ENCODE data around the gene FOXJ3.
"Not testable (repeated sequence)": the region's sequence is repeated elsewhere in the genome, so short reads cannot be mapped to it uniquely, and the experiment has no call there.

FOXJ3 gene

GRCh38 chr1:42210421-42211133, 124.5 kb downstream of the FOXJ3 start:
- Histone ChIP-seq H3K4me3 (ENCODE audit: low read depth, low read length) (no peak overlapping the region), H3K36me3 (peaks cover 14% of the 10 kb centered on the region), H3K27ac (no peak overlapping the region), H3K9me3 (ENCODE audit: severe bottlenecking) (no peaks in the 10 kb centered on the region), H3K27me3 (ENCODE audit: insufficient read depth, low read depth, severe bottlenecking) (no peaks in the 10 kb centered on the region)
- no peak for TF ChIP-seq CTCF (IDR thresholded peaks at IDR 0.05; ENCODE audit: low read depth, low read length)
- DNase-seq, result no peak

DNA sequence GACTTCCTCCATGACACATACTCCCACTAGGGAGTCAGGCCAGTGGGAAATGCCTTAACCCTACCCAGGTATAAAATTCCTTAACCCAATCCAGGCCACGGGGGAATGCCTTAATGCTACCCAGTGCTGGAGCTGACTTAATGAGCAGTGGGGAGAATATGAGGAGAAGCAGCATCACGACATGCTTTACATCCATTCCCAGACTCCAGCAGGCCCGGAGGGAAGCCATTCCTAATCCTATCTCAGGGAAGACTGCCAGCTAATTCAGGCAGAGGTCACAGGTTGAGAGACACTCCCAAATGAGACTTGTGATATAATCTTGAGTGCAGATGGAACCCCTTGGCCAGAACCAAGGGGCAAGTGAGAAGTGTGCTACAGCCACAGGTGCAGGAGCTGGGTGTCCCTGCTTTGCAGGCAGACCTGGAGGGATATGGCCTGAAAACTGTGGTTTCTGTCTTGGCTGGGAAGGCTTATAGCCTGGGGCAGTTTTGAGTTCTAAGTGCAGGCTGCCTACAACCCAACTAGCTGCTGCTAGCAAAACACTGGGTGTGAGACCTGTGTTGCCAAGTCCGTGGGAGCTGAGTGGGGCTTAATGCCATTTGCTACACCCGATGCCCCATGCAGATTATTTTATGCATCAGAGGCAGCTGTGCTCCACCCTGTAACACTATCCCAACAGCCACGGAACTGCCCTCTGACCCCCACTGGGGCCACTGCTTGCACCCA, 125.3 kb downstream of the FOXJ3 start:
- Histone ChIP-seq H3K27me3 (ENCODE audit: insufficient read depth, low read depth, severe bottlenecking) (no peaks in the 10 kb centered on the region), H3K36me3 (peaks cover 14% of the 10 kb centered on the region), H3K27ac (no peak overlapping the region), H3K9me3 (ENCODE audit: severe bottlenecking) (no peaks in the 10 kb centered on the region), H3K4me3 (ENCODE audit: low read depth, low read length) (no peak overlapping the region)
- TF ChIP-seq CTCF (IDR thresholded peaks at IDR 0.05; ENCODE audit: low read depth, low read length), result no peak
- no peak for DNase-seq

GRCh38 chr1:42206930-42207329, 128.1 kb downstream of the FOXJ3 start:
- not testable (repeated sequence) for H3K4me3 ChIP-seq (ENCODE audit: low read depth, low read length); H3K27me3 ChIP-seq (ENCODE audit: insufficient read depth, low read depth, severe bottlenecking); H3K27ac ChIP-seq; DNase-seq; H3K9me3 ChIP-seq (ENCODE audit: severe bottlenecking)
- H3K36me3 ChIP-seq, result peaks cover 20% of the 10 kb centered on the region

GRCh38 chr1:42206164-42206563, 128.9 kb downstream of the FOXJ3 start:
- Histone ChIP-seq H3K36me3 (peaks cover 20% of the 10 kb centered on the region), H3K4me3 (ENCODE audit: low read depth, low read length) (no peak overlapping the region), H3K27me3 (ENCODE audit: insufficient read depth, low read depth, severe bottlenecking) (no peaks in the 10 kb centered on the region), H3K27ac (no peak overlapping the region), H3K9me3 (ENCODE audit: severe bottlenecking) (no peaks in the 10 kb centered on the region)
- DNase-seq, result no peak
- no peak for TF ChIP-seq CTCF (IDR thresholded peaks at IDR 0.05; ENCODE audit: low read depth, low read length)

DNA sequence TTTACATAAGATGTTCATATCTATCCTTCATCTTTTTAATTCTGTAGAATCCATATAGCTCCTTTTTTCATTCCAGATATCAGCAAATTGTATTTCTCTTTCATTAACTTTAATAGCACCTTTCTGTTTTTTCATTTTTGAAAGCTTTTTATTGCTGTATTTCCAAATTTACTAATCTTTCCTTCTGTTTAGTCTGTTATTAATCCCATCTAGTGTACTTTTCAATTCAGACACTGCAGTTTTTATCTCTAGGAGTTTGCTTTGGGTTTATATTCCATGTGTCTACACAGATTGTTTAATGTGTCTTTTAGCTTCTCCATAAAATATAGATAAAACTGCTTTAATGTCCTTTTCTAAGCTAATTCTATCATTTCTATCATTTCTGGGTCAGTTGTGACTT, 133.0 kb downstream of the FOXJ3 start:
- Histone ChIP-seq H3K9me3 (ENCODE audit: severe bottlenecking) (no peaks in the 10 kb centered on the region), H3K27me3 (ENCODE audit: insufficient read depth, low read depth, severe bottlenecking) (no peaks in the 10 kb centered on the region), H3K27ac (no peak overlapping the region), H3K36me3 (peaks cover 30% of the 10 kb centered on the region), H3K4me3 (ENCODE audit: low read depth, low read length) (no peak overlapping the region)
- TF ChIP-seq CTCF (IDR thresholded peaks at IDR 0.05; ENCODE audit: low read depth, low read length), result no peak
- no peak for DNase-seq

GRCh38 chr1:42198251-42198650, 136.8 kb downstream of the FOXJ3 start:
- no peak for DNase-seq
- Histone ChIP-seq H3K36me3 (peaks cover 56% of the 10 kb centered on the region), H3K9me3 (ENCODE audit: severe bottlenecking) (no peaks in the 10 kb centered on the region), H3K4me3 (ENCODE audit: low read depth, low read length) (no peak overlapping the region), H3K27me3 (ENCODE audit: insufficient read depth, low read depth, severe bottlenecking) (no peaks in the 10 kb centered on the region), H3K27ac (no peak overlapping the region)
- no peak for TF ChIP-seq CTCF (IDR thresholded peaks at IDR 0.05; ENCODE audit: low read depth, low read length)

All from WERI-Rb-1 (cell line).